Suprapubic skin (tissue), 4 donors: ENCODE data around the gene ZFYVE28. TPM values are rescaled to one million over a fixed set of nuclear protein-coding genes. Genes with fewer than 3 reads are reported as not detected.

Experiments
- DNase-seq, 2 donors: peaks; one replicate each; pipeline ENCODE4 v3.0.0-alpha.2; 2019; ENCODE audit warnings: low spot score in 2 of 2
- H3K27ac ChIP-seq: fragments of 200-600 bp; sonication (generic); one replicate; pipeline ENCODE4 v1.5.1; 2019
- H3K27me3 ChIP-seq: fragments of 200-600 bp; sonication (generic); one replicate; pipeline ENCODE4 v1.5.1; 2019
- H3K36me3 ChIP-seq: fragments of 200-600 bp; sonication (generic); one replicate; pipeline ENCODE4 v1.5.1; 2019
- H3K4me1 ChIP-seq: fragments of 200-600 bp; sonication (generic); one replicate; pipeline ENCODE4 v1.5.1; 2019
- H3K4me3 ChIP-seq: fragments of 200-600 bp; sonication (generic); one replicate; pipeline ENCODE4 v1.5.1; 2019; ENCODE audit warnings: mild to moderate bottlenecking
- H3K9me3 ChIP-seq: fragments of 200-600 bp; sonication (generic); one replicate; pipeline ENCODE4 v1.5.1; 2019
- EP300 ChIP-seq: sonication (generic); formaldehyde crosslinking; IDR thresholded peaks from one replicate; pipeline ENCODE4 v1.6.1; 2017; ENCODE audit warnings: antibody characterized with exemption
- POLR2A ChIP-seq, 2 donors: fragments of 450-650 bp; IDR thresholded peaks; one replicate each; pipeline ENCODE4 v1.6.1; 2017; ENCODE audit warnings: antibody characterized with exemption in 2 of 2, mild to moderate bottlenecking in 2 of 2, moderate library complexity in 2 of 2
- POLR2AphosphoS5 ChIP-seq, 3 donors: sonication (generic); formaldehyde crosslinking; IDR thresholded peaks; one replicate each; pipeline ENCODE4 v1.6.1; 2017; ENCODE audit warnings: antibody characterized with exemption in 3 of 3
- WGBS: methylation state at CpG from one replicate; pipeline ENCODE4 v1.1.5; 2018; 5-methylcytosine and 5-hydroxymethylcytosine counted together
- total RNA-seq, 4 donors: library from RNA; depleted of rRNA; stranded (reverse); fragments of >200 nt; gene quantifications; one replicate each; pipeline ENCODE4 v1.1.0, GENCODE V29; 2016
- TF ChIP-seq, protein P1 (sequence below), 2 donors: fragments of 200-600 bp in 1 of 2; fragments of 450-650 bp in 1 of 2; sonication (generic) in 1 of 2; IDR thresholded peaks; one replicate each; pipeline ENCODE4 v1.5.1; 2016 to 2019; ENCODE audit warnings: antibody characterized with exemption in 2 of 2, mild to moderate bottlenecking in 1 of 2, moderate library complexity in 1 of 2

Gene ZFYVE28
- total RNA-seq, 4 donors from 2014 or later = 7.6 to 21.3 (median 9.9) TPM

DNA sequence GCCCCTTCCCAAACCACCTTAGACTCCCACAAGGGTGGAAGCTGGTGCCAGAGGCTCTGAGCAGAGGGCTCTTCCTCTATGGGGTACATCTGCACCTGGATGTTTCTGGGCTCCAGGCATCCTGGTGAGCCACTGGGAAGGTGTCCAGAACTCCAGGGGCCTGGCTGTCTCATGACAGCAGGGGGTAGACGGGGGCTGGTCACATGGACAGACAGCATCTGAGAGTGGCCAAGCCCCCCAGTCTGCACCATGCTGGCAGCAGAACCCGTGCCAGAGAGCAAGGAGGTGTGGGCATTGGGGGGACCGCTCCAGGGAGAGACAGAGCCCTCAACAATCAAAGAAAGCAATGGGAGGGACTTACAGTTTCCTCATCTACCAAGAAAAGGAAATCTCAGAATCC is 39.5 kb downstream of the ZFYVE28 start:
- Histone ChIP-seq H3K9me3 (no peaks in the 10 kb centered on the region), H3K4me3 (no peak overlapping the region), H3K36me3 (no peaks in the 10 kb centered on the region), H3K27ac (no peak overlapping the region), H3K27me3 (no peaks in the 10 kb centered on the region), H3K4me1 (no peaks in the 10 kb centered on the region)
- WGBS = 69% methylated on average over 3 of the region's 3 CpGs
- DNase-seq = no peak
- TF ChIP-seq POLR2A (IDR thresholded peaks at IDR 0.05) (no peak), POLR2AphosphoS5 (IDR thresholded peaks at IDR 0.05) (no peak), EP300 (no peak)
- TF ChIP-seq, protein P1, sequence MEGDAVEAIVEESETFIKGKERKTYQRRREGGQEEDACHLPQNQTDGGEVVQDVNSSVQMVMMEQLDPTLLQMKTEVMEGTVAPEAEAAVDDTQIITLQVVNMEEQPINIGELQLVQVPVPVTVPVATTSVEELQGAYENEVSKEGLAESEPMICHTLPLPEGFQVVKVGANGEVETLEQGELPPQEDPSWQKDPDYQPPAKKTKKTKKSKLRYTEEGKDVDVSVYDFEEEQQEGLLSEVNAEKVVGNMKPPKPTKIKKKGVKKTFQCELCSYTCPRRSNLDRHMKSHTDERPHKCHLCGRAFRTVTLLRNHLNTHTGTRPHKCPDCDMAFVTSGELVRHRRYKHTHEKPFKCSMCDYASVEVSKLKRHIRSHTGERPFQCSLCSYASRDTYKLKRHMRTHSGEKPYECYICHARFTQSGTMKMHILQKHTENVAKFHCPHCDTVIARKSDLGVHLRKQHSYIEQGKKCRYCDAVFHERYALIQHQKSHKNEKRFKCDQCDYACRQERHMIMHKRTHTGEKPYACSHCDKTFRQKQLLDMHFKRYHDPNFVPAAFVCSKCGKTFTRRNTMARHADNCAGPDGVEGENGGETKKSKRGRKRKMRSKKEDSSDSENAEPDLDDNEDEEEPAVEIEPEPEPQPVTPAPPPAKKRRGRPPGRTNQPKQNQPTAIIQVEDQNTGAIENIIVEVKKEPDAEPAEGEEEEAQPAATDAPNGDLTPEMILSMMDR (IDR thresholded peaks at IDR 0.05) = no peak

DNA sequence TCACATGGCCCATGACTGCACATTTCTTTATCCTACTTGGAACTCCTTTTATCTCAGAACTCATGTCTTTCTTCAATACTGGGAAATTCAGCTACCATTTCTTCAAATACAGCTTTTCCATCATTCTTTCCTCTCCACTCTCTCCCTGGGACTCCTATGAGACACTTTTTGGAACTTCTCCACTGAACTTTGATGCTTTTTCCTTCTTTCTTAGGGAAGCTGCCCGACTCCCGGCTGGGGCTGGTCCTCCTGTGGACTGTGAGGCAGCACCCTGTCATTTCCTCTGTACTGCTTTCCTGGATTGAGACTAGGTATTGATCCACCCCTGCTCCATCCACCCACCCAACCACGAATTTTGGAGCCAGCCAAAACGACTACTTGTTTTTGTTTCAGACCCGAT is 40.0 kb downstream of the ZFYVE28 start:
- 72% methylated on average over 5 of the region's 5 CpGs for WGBS
- H3K27me3 ChIP-seq = no peaks in the 10 kb centered on the region

DNA sequence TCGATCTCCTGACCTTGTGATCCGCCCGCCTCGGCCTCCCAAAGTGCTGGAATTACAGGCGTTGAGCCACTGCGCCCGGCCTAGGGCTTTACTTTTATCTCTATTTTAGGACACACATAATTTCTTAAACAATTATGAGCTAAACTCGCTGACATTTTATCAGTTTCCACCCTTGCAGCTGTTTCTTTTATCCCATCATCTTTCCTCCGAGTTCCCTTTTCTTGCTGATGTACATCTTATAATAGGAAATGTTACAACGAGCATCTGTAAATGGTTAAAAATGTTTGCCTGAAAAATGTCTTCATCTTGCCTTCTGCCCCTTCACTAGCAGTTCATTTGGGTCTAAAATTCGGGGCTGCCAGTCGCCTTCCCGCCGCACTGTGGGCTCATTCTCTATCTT is 41.2 kb downstream of the ZFYVE28 start:
- Histone ChIP-seq H3K27me3 (no peaks in the 10 kb centered on the region), H3K9me3 (no peaks in the 10 kb centered on the region), H3K27ac (no peak overlapping the region), H3K4me1 (no peaks in the 10 kb centered on the region), H3K4me3 (no peak overlapping the region), H3K36me3 (no peaks in the 10 kb centered on the region)
- WGBS = 67% methylated on average over 14 of the region's 14 CpGs
- TF ChIP-seq POLR2A (IDR thresholded peaks at IDR 0.05) (no peak), POLR2AphosphoS5 (IDR thresholded peaks at IDR 0.05) (no peak), EP300 (no peak)
- TF ChIP-seq, protein P1 (IDR thresholded peaks at IDR 0.05) = no peak
- DNase-seq = no peak

More for the DNA sequence above, 40.0 kb downstream of the ZFYVE28 start:
- no peak overlapping the region for H3K4me3 ChIP-seq
- DNase-seq = no peak
- H3K9me3 ChIP-seq = no peaks in the 10 kb centered on the region
- no peak for TF ChIP-seq POLR2A (IDR thresholded peaks at IDR 0.05)
- TF ChIP-seq POLR2AphosphoS5 (IDR thresholded peaks at IDR 0.05) = no peak
- no peak for TF ChIP-seq EP300
- TF ChIP-seq, protein P1 (IDR thresholded peaks at IDR 0.05) = no peak
- no peaks in the 10 kb centered on the region for H3K4me1 ChIP-seq
- no peak overlapping the region for H3K27ac ChIP-seq
- no peaks in the 10 kb centered on the region for H3K36me3 ChIP-seq

DNA sequence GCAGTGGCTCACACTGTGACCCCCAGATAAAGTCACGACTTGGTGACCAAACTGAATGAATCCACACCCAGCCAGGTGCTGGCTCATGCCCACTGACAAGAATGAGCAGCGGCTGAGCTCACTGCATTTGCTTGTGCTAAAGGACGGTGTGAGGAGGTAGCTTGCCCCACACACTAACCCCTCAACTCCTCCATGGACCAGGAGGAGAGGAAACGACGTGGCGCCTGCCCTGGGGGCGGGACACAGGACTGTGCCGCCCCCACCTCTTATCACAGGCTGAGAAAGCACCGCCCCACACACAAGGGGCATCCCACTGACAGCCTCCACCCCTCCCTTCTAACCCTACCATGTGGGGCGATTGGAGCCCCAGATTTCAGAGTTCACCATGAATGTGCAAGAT is 43.0 kb downstream of the ZFYVE28 start:
- Histone ChIP-seq H3K9me3 (no peaks in the 10 kb centered on the region), H3K4me3 (no peak overlapping the region), H3K27ac (no peak overlapping the region), H3K27me3 (no peaks in the 10 kb centered on the region), H3K4me1 (no peaks in the 10 kb centered on the region), H3K36me3 (no peaks in the 10 kb centered on the region)
- no peak for DNase-seq
- no peak for TF ChIP-seq EP300
- no peak for TF ChIP-seq POLR2A (IDR thresholded peaks at IDR 0.05)
- TF ChIP-seq, protein P1 (IDR thresholded peaks at IDR 0.05) = no peak
- no peak for TF ChIP-seq POLR2AphosphoS5 (IDR thresholded peaks at IDR 0.05)
- WGBS = 74% methylated on average over 10 of the region's 10 CpGs

DNA sequence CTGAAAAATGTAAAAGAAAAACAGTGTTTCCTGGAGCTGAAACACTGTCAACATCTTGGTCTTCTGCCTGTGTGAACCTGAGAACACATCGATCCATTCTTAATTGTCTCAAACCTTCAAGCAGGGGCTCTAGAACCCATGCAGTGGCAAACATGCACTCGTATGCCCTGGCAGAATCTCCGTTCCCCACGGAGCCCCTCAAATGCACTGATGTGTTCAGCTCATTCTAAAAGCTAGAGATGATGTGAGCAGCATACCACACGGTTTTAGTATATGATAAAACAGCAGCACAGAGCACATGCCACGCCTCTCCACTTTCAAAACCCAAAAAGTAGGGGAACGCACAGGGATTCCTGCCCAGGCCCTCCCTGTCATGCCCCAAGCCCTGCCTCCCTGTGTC is 44.9 kb downstream of the ZFYVE28 start:
- Histone ChIP-seq H3K27me3 (no peaks in the 10 kb centered on the region), H3K27ac (no peak overlapping the region), H3K36me3 (no peaks in the 10 kb centered on the region), H3K9me3 (peaks cover 5% of the 10 kb centered on the region), H3K4me1 (no peaks in the 10 kb centered on the region), H3K4me3 (no peak overlapping the region)
- WGBS = 83% methylated on average over 7 of the region's 7 CpGs
- no peak for DNase-seq
- TF ChIP-seq POLR2AphosphoS5 (IDR thresholded peaks at IDR 0.05) = no peak
- no peak for TF ChIP-seq EP300
- TF ChIP-seq, protein P1 (IDR thresholded peaks at IDR 0.05) = no peak
- no peak for TF ChIP-seq POLR2A (IDR thresholded peaks at IDR 0.05)
